Type B pancreatic cell (in vitro differentiated cells): ENCODE data around the gene SNX8. TPM values are rescaled to one million over a fixed set of nuclear protein-coding genes. Genes with fewer than 3 reads are reported as not detected.
A peak's percentile ranks its signal among the peaks of the same experiment; 100 is the strongest.

Source experiments
- DNase-seq: peaks from one replicate; pipeline ENCODE4 v3.0.0; 2021; ENCODE audit warnings: mixed read lengths; ENCODE audit not compliant: unreplicated experiment; ENCODE audit errors: extremely low spot score
- H3K27ac Mint-ChIP-seq: 2 replicates; pipeline ENCODE4 v1.8.0; 2021; ENCODE audit warnings: mild to moderate bottlenecking, mixed read lengths
- H3K27me3 Mint-ChIP-seq: 2 replicates; pipeline ENCODE4 v1.8.0; 2021; ENCODE audit warnings: mixed read lengths
- H3K36me3 Mint-ChIP-seq: 2 replicates; pipeline ENCODE4 v1.8.0; 2021; ENCODE audit warnings: mixed read lengths
- H3K4me1 Mint-ChIP-seq: one replicate; pipeline ENCODE4 v1.8.0; 2021; ENCODE audit warnings: mixed read lengths; ENCODE audit not compliant: unreplicated experiment
- H3K4me3 Mint-ChIP-seq: 2 replicates; pipeline ENCODE4 v1.8.0; 2021; ENCODE audit warnings: mild to moderate bottlenecking, mixed read lengths
- H3K9me3 Mint-ChIP-seq: 2 replicates; pipeline ENCODE4 v1.8.0; 2021; ENCODE audit warnings: mixed read lengths
- total RNA-seq: library from RNA; stranded (reverse); gene quantifications from 2 replicates; pipeline ENCODE4 v1.2.1, GENCODE V29; 2021; ENCODE audit warnings: low replicate concordance
- TF ChIP-seq, protein P1 (sequence below): fragments of 200-600 bp; sonication (generic); conservative IDR thresholded peaks from 2 replicates; pipeline ENCODE4 v1.5.0; 2021; ENCODE audit warnings: antibody characterized with exemption, mild to moderate bottlenecking

The SNX8 gene
- total RNA-seq, 1 donor from 2014 or later, result 29.1 TPM

DNA sequence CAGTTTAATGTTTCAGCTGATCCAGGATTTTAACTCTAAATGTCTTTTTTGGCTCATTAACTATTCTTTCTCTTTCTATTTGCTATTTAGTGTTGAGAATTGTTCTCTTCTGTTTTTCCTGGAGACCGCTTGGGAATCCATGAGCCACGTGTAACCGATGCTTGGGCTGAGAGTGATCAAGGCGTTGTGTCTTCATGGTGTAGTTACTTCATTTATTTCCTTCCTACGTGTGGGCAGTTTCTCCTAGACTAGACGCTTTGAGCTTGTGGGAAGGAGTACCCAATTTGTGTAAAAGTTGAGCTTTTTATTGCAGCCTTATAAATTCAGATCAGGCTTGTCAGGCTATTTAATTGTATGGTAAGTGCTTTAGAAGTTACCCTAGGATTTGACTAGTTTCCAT, 43.3 kb upstream of the SNX8 start:
- Mint-ChIP-seq H3K4me1 (peaks cover 30% of the 10 kb centered on the region), H3K36me3 (peaks cover 12% of the 10 kb centered on the region), H3K27ac (peak overlapping the region; percentile 17), H3K9me3 (no peaks in the 10 kb centered on the region), H3K4me3 (peak overlapping the region; percentile 71), H3K27me3 (peaks cover 3% of the 10 kb centered on the region)
- TF ChIP-seq, protein P1, sequence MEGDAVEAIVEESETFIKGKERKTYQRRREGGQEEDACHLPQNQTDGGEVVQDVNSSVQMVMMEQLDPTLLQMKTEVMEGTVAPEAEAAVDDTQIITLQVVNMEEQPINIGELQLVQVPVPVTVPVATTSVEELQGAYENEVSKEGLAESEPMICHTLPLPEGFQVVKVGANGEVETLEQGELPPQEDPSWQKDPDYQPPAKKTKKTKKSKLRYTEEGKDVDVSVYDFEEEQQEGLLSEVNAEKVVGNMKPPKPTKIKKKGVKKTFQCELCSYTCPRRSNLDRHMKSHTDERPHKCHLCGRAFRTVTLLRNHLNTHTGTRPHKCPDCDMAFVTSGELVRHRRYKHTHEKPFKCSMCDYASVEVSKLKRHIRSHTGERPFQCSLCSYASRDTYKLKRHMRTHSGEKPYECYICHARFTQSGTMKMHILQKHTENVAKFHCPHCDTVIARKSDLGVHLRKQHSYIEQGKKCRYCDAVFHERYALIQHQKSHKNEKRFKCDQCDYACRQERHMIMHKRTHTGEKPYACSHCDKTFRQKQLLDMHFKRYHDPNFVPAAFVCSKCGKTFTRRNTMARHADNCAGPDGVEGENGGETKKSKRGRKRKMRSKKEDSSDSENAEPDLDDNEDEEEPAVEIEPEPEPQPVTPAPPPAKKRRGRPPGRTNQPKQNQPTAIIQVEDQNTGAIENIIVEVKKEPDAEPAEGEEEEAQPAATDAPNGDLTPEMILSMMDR, result no peak
- no peak for DNase-seq

DNA sequence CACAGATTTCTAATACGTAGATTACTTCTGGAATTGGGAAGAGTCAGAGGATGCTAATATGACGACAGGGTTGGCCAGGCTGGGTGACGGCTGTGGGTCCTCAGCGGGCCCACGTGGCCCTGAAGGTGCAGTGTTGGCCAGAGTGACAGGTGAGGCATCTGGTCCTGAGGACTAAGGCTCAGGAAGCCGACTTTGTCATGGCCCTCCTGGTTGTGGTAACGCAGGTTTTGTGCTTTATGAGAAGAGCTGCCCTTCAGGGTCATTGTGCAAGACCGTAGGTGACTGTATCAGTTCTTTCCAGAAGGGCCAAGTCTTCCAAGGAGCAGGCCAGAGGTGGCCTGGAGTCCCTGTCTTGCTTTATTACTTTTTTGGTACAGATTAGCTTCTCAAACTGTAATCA, 42.9 kb upstream of the SNX8 start:
- Mint-ChIP-seq H3K27ac (peak overlapping the region; percentile 17), H3K4me3 (peak overlapping the region; percentile 71)
- TF ChIP-seq, protein P1, result no peak

DNA sequence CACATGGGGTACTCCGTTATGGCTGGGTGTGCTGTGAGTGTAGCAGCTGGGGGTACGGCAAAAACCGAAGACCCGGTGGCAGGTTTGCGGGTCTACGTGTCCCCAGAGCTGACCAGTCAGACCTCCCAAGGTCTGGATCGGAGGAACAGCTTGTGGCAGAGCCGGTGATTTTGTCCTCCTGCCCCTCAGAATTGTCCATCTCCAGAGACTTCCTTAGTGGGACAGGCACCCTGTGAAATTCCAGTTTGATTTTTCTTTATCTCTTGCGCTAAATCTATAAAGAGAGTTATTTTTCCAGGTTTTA, 41.4 kb upstream of the SNX8 start:
- H3K36me3 Mint-ChIP-seq, result peaks cover 9% of the 10 kb centered on the region
- TF ChIP-seq, protein P1, result no peak
- DNase-seq, result no peak
- H3K4me3 Mint-ChIP-seq, result peak overlapping the region; percentile 88
- H3K27me3 Mint-ChIP-seq, result peaks cover 3% of the 10 kb centered on the region
- H3K27ac Mint-ChIP-seq, result peak overlapping the region; percentile 87
- H3K4me1 Mint-ChIP-seq, result peaks cover 28% of the 10 kb centered on the region
- H3K9me3 Mint-ChIP-seq, result no peaks in the 10 kb centered on the region

More for the DNA sequence above, 42.9 kb upstream of the SNX8 start:
- H3K4me1 Mint-ChIP-seq, result peaks cover 30% of the 10 kb centered on the region
- peaks cover 9% of the 10 kb centered on the region for H3K36me3 Mint-ChIP-seq
- H3K9me3 Mint-ChIP-seq, result no peaks in the 10 kb centered on the region
- no peak for DNase-seq
- peaks cover 3% of the 10 kb centered on the region for H3K27me3 Mint-ChIP-seq

DNA sequence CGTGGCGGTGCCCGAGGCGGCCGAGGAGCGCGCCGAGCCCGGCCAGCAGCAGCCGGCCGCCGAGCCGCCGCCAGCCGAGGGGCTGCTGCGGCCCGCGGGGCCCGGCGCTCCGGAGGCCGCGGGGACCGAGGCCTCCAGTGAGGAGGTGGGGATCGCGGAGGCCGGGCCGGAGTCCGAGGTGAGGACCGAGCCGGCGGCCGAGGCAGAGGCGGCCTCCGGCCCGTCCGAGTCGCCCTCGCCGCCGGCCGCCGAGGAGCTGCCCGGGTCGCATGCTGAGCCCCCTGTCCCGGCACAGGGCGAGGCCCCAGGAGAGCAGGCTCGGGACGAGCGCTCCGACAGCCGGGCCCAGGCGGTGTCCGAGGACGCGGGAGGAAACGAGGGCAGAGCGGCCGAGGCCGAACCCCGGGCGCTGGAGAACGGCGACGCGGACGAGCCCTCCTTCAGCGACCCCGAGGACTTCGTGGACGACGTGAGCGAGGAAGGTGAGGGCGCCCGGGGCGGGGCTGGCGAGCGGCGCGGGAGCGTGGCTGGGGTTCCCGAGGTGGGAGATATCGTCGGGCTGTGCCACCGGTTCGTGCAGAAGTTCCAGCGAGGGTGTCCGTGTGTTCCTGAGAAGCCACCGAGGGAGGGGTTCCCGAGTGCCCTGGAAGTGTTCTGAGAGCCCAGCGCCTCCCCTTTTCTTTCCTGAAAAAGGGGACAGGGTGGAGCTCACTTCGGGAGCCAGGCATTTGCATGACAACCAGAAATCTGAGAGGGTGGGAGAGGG, 40.9 kb upstream of the SNX8 start:
- peaks cover 9% of the 10 kb centered on the region for H3K36me3 Mint-ChIP-seq
- DNase-seq, result no peak

DNA sequence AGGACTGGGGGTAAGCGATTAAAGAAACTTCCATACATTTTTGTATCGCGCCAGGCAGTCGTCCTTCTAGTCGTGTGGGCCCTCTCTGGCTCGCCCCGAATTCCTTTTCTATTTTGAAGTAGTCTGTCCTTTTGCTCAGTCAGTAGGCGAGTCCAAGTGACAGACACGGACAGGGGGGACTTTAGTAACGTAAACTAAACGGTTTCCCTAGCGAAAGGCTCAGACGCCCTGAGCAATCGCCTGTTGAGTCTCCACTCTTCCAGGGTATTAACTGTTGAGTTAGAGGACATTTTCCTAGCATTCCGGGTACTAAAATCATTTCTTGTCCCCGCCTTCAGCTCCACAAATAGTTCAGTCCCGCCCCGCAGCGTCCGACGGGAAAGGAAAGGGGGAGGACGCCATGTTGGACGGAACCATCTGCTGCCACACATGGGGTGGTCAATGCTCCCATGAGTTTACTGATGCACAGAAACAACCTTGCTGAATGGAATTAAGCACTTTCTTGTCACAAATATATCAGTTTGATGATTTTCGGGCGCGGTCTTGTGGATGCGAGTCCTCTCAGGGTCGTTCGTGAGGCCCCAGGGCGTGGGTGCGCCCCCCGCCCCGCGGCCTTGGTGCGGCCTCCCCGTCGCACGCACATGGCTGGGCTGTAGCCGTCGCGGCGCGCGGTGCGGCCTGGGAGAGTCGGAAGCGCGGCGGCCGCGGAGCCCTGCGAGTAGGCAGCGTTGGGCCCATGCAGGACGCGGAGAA, 40.1 kb upstream of the SNX8 start, which contains the start of gene EIF3B:
TSS of gene EIF3B (plus strand) at position 642 of the 753 bp plus-strand sequence. CDS start at position 737, 95 bp downstream.
- peak within 1 kb of the TSS; percentile 100 for H3K27ac Mint-ChIP-seq
- DNase-seq, result peak; percentile 86
- H3K4me1 Mint-ChIP-seq, result peaks cover 17% of the 10 kb centered on the region
- TF ChIP-seq, protein P1, result no peak
- H3K4me3 Mint-ChIP-seq, result peak within 1 kb of the TSS; percentile 99
- H3K9me3 Mint-ChIP-seq, result no peaks in the 10 kb centered on the region
- H3K27me3 Mint-ChIP-seq, result peaks cover 3% of the 10 kb centered on the region
- peaks cover 9% of the 10 kb centered on the region for H3K36me3 Mint-ChIP-seq

More for the DNA sequence above, 40.9 kb upstream of the SNX8 start:
- TF ChIP-seq, protein P1, result no peak
- H3K4me1 Mint-ChIP-seq, result peaks cover 23% of the 10 kb centered on the region
- no peaks in the 10 kb centered on the region for H3K9me3 Mint-ChIP-seq
- H3K27ac Mint-ChIP-seq, result peak overlapping the region; percentile 87
- H3K27me3 Mint-ChIP-seq, result peaks cover 3% of the 10 kb centered on the region
- H3K4me3 Mint-ChIP-seq, result peak overlapping the region; percentile 99
